ENCODE results near the gene CAMLG.

The CAMLG gene

DNA sequence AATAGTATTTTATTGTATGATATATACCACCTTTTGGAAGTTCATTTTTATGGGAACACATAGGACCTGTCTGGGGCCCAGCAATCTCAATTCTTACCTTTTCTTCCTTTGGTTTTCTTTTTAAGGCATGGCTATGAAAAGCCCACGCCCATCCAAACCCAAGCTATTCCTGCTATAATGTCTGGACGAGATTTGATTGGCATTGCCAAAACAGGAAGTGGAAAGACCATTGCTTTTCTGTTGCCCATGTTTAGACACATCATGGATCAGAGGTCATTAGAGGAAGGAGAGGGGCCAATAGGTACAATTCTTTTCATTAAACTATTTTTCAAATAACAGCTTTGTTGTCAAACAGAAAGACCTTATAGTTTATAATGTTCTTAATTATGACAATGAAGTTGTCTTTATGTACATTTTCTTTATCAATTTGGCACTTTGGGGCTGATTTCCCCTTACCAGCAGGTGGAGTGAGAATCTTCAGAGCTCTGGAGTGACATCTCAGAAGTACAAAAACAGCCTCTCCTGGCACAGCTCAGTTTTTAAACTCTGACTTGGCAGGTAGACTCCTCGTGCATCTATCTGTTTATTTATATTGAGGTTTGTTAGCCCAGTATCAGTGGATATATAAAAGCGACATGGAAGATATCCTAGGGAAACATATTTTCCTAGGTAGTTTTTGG lies 46.0 kb downstream of the CAMLG start:
- DNase-seq, result no peak

DNA sequence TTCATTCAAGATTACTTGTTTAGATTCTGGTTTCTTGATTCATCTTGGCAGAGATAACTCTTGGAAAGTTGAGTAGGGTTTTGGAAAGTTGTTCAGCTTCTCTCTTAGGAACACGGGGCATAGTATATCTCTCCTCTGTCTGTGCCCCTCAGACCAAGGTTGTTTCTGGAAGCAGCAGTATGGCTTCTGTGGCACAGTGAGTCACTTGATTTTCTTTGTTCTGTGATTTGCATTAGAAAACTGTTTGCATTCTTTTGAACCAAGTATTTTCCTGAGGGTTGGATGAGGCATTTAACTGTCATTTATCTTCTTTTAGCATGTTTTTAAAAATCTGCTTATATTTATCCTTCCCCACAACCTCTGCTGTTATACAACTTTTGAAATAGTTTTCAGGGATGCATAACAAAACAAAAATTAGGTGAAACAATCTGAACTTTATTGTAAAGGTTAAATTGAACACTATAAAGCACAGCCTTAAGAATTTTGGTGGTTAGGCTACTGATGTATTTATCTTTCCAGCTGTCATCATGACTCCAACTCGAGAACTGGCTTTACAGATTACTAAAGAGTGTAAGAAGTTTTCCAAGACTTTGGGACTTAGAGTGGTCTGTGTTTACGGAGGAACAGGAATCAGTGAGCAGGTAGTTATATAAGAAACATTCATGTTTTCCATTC lies 46.7 kb downstream of the CAMLG start:
- no peak for DNase-seq

GRCh38 chr5:134787692-134788091 lies 49.3 kb downstream of the CAMLG start:
- no peak for DNase-seq

DNA sequence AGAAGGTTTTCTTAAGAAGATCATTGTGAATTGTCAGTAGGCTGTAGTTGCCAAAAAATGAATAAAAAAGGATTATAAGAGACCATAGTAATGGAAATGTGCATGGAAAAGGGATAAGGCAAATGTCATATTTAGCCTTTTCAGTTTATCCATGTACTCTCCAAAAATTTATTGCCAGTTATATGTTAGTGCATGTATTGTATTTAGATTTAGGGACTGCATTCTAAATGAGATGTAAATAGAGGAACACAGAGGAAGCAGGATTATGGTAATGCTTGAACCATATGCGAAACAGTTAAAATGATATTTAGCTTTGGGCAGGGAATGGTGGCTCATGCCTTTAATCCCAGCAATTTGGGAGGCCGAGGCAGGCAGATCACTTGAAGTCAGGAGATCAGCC lies 53.2 kb downstream of the CAMLG start:
- DNase-seq, result no peak

- DNase-seq, result no peak
Measured at GRCh38 chr5:134792286-134792685, 53.9 kb downstream of the CAMLG start.

DNA sequence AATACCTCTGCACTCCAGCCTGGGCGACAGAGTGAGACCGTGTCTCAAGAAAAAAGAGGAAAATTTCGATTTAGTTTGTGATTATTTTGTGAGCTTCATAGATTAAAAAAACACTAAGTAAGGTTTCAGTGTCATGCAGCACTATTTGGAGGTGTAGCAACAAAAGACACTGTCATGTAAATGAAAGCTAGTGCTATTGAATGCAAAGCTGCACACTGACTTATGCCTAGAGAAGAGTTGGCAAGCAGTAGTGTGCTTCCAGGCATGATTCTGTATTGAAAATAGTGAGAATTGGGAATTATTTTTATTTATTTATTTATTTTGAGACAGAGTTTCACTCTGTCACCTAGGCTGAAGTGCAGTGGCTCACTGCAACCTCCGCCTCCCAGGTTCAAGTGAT lies 54.8 kb downstream of the CAMLG start:
- DNase-seq, result no peak

GRCh38 chr5:134794082-134794481 lies 55.7 kb downstream of the CAMLG start:
- no peak for DNase-seq

DNA sequence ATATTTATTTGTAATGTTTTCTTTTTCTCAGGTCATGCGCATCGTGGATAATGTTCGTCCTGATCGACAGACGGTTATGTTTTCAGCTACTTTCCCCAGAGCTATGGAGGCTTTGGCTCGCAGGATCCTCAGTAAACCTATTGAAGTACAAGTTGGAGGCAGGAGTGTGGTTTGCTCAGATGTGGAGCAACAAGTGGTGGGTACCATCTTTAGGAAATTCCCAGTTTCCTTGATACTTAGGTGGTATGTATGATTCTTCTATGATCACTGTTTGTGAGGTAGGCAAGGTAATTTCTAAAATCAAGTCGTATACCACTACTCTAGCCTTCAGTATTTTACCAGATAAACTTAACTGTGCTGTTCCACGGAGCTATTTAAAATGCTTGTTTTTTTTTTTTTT lies 56.5 kb downstream of the CAMLG start:
- DNase-seq, result no peak

DNA sequence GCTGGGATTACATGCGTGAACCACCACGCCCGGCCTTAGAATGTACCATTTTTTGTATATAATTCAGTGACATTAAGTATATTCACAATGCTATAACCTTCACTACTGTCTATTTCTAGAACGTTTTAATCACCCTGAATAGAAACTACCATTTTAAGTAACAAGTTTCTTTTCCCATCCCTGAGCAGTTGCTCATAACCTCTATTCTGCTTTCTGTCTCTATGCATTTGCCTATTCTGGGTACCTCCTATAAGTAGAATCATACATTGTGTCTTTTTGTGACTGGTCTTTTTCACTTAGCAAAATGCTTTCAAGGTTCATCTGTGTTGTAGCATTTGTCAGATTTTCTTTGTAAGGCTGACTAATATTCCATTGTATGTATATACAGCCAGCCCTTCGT lies 60.1 kb downstream of the CAMLG start:
- no peak for DNase-seq
